Kidney (tissue), 14 donors: ENCODE results near the gene ULK4. TPM values are rescaled to one million over a fixed set of nuclear protein-coding genes. Genes with fewer than 3 reads are reported as not detected.

Experiments used
- DNase-seq, 5 donors: peaks; one replicate each; pipeline ENCODE4 v3.0.0-alpha.2; 2013 to 2020
- FAIRE-seq: peaks from 2 replicates; lab custom pipeline; 2012; peaks lifted over from hg19 to GRCh38; lab: Jason Lieb, UNC
- H3K27ac ChIP-seq, 2 donors: one replicate each; pipeline ENCODE4 v1.7.0; 2013; ENCODE audit warnings: low read depth in 2 of 2, low read length in 2 of 2, inconsistent platforms in 1 of 2
- H3K27me3 ChIP-seq: one replicate; pipeline ENCODE4 v1.7.1; 2013; ENCODE audit warnings: low read length, inconsistent platforms; ENCODE audit not compliant: control insufficient read depth, insufficient read depth
- H3K36me3 ChIP-seq, 3 donors: one replicate each; pipeline versions ENCODE4 v1.7.0 to v1.7.1; 2013; ENCODE audit warnings: low read length in 3 of 3, control low read depth in 1 of 3, inconsistent platforms in 1 of 3; ENCODE audit not compliant: insufficient read depth in 3 of 3, control insufficient read depth in 2 of 3
- H3K4me1 ChIP-seq, 3 donors: one replicate each; pipeline versions ENCODE4 v1.7.0 to v1.7.1; 2013; ENCODE audit warnings: low read length in 3 of 3, inconsistent platforms in 1 of 3, low read depth in 1 of 3; ENCODE audit not compliant: control insufficient read depth in 2 of 3, insufficient read depth in 2 of 3
- H3K4me3 ChIP-seq, 3 donors: one replicate each; pipeline versions ENCODE4 v1.7.0 to v1.8.1; 2013; ENCODE audit warnings: low read length in 3 of 3, control low read depth in 1 of 3, inconsistent platforms in 1 of 3
- H3K9ac ChIP-seq, 3 donors: one replicate each; pipeline versions ENCODE4 v1.7.0 to v1.7.1; 2013; ENCODE audit warnings: low read length in 3 of 3, control low read depth in 1 of 3, inconsistent platforms in 1 of 3
- H3K9me3 ChIP-seq, 3 donors: one replicate each; pipeline versions ENCODE4 v1.7.0 to v1.7.1; 2013; ENCODE audit warnings: low read length in 3 of 3, control low read depth in 1 of 3, inconsistent platforms in 1 of 3; ENCODE audit not compliant: control insufficient read depth in 2 of 3, insufficient read depth in 1 of 3
- intact Hi-C: fragments of 100-400 bp; cut with DNase I; formaldehyde crosslinking; loops from one replicate; pipeline ENCODE4 v1.11.1; 2022
- polyA plus RNA-seq: library from polyadenylated mRNA; stranded (reverse); fragments of 350-450 nt; fragmentation: Illumina TruSeq; extraction: RNeasy Lipid Tissue Mini Kit (QIAGEN cat#74804); gene quantifications from one replicate; pipeline ENCODE4 v1.2.3, GENCODE V29; 2014; ENCODE audit warnings: low read depth, low replicate concordance; ENCODE audit not compliant: insufficient read depth
- total RNA-seq: library from RNA; stranded (reverse); fragmentation: NEBNext Ultra II Directional; extraction: Animal tissue kit (Norgen Biotek cat#: 25700); gene quantifications from one replicate; pipeline ENCODE4 v1.2.1, GENCODE V29; 2021
- TF ChIP-seq, protein P1 (sequence below): IDR thresholded peaks from 3 replicates; pipeline ENCODE4 v1.5.1; 2012; ENCODE audit warnings: mild to moderate bottlenecking, moderate library complexity, borderline replicate concordance; ENCODE audit not compliant: insufficient read depth; ENCODE audit errors: extremely low read depth
- donor health status: control.
- donor health status: control.
- donor health status: control.
- donor health status: control.
- donor health status: control.
- donor health status: DM: yes; HTN: yes; CAD: no.
- donor health status: Normal renal cell carcinoma (clear cell type).

ULK4 gene
- total and polyA plus RNA-seq, 2 donors from 2014 or later: 4.6 to 20.5 TPM

- H3K9me3 ChIP-seq: no peaks in the 10 kb centered on the region
- FAIRE-seq: no peak
- H3K27ac ChIP-seq: no peak overlapping the region
- H3K4me3 ChIP-seq: no peak overlapping the region
- TF ChIP-seq, protein P1, sequence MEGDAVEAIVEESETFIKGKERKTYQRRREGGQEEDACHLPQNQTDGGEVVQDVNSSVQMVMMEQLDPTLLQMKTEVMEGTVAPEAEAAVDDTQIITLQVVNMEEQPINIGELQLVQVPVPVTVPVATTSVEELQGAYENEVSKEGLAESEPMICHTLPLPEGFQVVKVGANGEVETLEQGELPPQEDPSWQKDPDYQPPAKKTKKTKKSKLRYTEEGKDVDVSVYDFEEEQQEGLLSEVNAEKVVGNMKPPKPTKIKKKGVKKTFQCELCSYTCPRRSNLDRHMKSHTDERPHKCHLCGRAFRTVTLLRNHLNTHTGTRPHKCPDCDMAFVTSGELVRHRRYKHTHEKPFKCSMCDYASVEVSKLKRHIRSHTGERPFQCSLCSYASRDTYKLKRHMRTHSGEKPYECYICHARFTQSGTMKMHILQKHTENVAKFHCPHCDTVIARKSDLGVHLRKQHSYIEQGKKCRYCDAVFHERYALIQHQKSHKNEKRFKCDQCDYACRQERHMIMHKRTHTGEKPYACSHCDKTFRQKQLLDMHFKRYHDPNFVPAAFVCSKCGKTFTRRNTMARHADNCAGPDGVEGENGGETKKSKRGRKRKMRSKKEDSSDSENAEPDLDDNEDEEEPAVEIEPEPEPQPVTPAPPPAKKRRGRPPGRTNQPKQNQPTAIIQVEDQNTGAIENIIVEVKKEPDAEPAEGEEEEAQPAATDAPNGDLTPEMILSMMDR: no peak
- intact Hi-C loops: no loop called here
- no peak overlapping the region for H3K9ac ChIP-seq
- no peaks in the 10 kb centered on the region for H3K4me1 ChIP-seq
- no peak for DNase-seq
- no peaks in the 10 kb centered on the region for H3K36me3 ChIP-seq
- no peaks in the 10 kb centered on the region for H3K27me3 ChIP-seq
These were observed 360.4 kb downstream of the ULK4 start for GRCh38 chr3:41601404-41601987.

DNA sequence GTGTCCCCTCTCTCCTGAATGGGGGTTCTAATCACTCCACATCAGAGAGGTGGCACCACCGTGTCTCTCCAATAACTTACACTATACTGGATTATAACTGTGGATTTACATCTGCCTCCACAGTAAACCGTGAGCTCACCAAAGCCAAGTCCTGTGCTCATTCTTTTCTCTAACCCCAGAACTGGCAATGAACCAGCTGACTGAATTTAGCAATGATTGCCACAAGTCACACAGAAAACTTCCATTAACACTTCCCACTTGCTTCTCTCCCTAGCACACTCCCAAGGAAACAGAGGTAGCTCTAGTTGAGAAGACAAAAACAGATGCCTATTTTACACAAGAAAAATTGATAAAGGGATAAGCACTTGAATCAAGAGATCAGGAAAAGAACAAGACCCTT, 361.3 kb downstream of the ULK4 start:
- H3K9ac ChIP-seq: no peak overlapping the region
- TF ChIP-seq, protein P1: no peak
- no peak overlapping the region for H3K4me3 ChIP-seq
- no peaks in the 10 kb centered on the region for H3K27me3 ChIP-seq
- no peak for FAIRE-seq
- intact Hi-C loops: no loop called here
- H3K27ac ChIP-seq: no peak overlapping the region
- DNase-seq: no peak
- no peaks in the 10 kb centered on the region for H3K9me3 ChIP-seq
- no peaks in the 10 kb centered on the region for H3K4me1 ChIP-seq
- no peaks in the 10 kb centered on the region for H3K36me3 ChIP-seq

DNA sequence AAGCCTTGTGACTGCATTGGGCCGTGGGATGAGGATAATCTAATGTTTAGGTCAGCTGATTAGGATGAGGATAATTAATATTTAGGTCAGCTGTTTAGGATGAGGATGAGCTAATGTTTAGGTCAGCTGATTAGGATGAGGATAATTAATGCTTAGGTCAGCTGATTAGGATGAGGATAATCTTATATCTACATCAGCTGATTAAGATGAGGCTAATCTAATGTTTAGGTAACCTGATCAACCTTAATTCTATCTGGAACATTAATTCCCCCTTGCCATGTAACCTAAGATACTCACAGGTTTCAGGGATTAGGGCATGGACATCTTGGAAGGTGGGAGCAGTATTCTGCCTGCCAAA, 362.8 kb downstream of the ULK4 start:
- Histone ChIP-seq H3K27ac (no peak overlapping the region), H3K36me3 (no peaks in the 10 kb centered on the region), H3K9ac (no peak overlapping the region), H3K4me3 (no peak overlapping the region), H3K4me1 (no peaks in the 10 kb centered on the region), H3K9me3 (no peaks in the 10 kb centered on the region), H3K27me3 (no peaks in the 10 kb centered on the region)
- TF ChIP-seq, protein P1: no peak
- no peak for FAIRE-seq
- intact Hi-C loops: no loop called here
- no peak for DNase-seq
